GM12872 (cell line): ENCODE measurements around the gene PCDHGB3.

ENCODE experiments used
- TF ChIP-seq, protein P1 (sequence below): IDR thresholded peaks from 3 replicates; pipeline ENCODE4 v1.5.1; 2011; ENCODE audit warnings: low read depth, mild to moderate bottlenecking, low read length, moderate library complexity; ENCODE audit not compliant: insufficient read depth

The PCDHGB3 gene

DNA sequence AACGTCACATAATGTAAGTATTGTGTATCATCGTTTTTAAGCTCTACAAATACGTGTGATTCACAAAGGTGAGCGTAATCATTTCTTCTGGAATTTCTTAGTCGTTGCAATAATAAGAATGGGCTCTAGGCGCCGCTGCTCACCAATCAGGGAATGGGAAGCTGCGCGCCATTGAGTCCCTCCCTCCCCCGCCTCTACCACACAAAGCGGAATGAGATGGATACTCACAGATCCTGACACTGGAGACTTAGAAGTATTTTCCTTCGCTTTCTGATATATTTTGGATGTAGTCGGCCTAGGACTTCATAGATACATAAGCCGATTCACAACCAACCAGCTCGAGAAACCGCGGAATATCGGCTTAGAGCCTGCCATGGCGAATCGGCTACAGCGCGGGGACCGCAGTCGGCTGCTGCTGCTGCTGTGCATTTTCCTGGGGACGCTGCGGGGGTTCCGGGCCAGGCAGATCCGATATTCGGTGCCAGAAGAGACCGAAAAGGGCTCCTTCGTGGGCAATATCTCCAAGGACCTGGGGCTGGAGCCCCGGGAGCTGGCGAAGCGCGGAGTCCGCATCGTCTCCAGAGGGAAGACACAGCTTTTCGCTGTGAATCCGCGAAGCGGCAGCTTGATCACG, 50.9 kb downstream of the PCDHGB3 start, which contains the start of gene PCDHGA11:
Gene PCDHGA11, plus strand, starts transcription at position 197 of the 634 bp plus-strand sequence. Its CDS starts 177 bp downstream, at position 374.
- TF ChIP-seq, protein P1, sequence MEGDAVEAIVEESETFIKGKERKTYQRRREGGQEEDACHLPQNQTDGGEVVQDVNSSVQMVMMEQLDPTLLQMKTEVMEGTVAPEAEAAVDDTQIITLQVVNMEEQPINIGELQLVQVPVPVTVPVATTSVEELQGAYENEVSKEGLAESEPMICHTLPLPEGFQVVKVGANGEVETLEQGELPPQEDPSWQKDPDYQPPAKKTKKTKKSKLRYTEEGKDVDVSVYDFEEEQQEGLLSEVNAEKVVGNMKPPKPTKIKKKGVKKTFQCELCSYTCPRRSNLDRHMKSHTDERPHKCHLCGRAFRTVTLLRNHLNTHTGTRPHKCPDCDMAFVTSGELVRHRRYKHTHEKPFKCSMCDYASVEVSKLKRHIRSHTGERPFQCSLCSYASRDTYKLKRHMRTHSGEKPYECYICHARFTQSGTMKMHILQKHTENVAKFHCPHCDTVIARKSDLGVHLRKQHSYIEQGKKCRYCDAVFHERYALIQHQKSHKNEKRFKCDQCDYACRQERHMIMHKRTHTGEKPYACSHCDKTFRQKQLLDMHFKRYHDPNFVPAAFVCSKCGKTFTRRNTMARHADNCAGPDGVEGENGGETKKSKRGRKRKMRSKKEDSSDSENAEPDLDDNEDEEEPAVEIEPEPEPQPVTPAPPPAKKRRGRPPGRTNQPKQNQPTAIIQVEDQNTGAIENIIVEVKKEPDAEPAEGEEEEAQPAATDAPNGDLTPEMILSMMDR = peak; percentile 78

DNA sequence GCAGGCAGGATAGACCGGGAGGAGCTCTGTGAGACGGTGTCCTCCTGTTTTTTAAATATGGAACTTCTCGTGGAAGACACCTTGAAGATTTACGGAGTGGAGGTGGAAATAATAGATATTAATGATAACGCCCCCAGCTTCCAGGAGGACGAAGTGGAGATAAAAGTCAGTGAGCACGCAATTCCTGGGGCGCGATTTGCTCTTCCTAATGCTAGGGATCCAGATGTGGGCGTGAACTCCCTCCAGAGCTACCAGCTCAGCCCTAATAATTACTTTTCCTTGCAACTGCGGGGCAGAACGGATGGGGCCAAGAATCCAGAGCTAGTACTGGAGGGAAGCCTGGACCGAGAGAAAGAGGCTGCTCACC, 51.4 kb downstream of the PCDHGB3 start:
- TF ChIP-seq, protein P1 = no peak
